A549 (cell line): Measurements from ENCODE around the gene MYH14. TPM values are rescaled to one million over a fixed set of nuclear protein-coding genes. Genes with fewer than 3 reads are reported as not detected.

Experiments
- ATAC-seq, 2 experiments: fragments of 200-7000 bp in 1 of 2; fragments of >200 bp in 1 of 2; cut with Nextera tagmentation in 1 of 2; cut with Tn5 transposase in 1 of 2; 3 replicates each; pipeline versions ENCODE4 v1.8.0 to v1.9.1; 2018 to 2020; ENCODE audit warnings: mild to moderate bottlenecking in 1 of 2, moderate library complexity in 1 of 2
- CTCF ChIA-PET: fragments of 300-600 bp; sonication (Branson Sonifier 250); formaldehyde crosslinking; extraction: SDS; loops from one replicate; lab custom pipeline; 2021; ENCODE audit warnings: antibody characterized with exemption, inconsistent platforms; lab: Yijun Ruan, JAX
- POLR2A ChIA-PET: fragments of 350-600 bp; formaldehyde crosslinking; extraction: SDS; loops from one replicate; lab custom pipeline; 2021; ENCODE audit warnings: antibody characterized with exemption, inconsistent platforms; lab: Yijun Ruan, JAX
- DNase-seq, 2 experiments: peaks; one replicate each; pipeline versions ENCODE4 v3.0.0 to v3.0.0-alpha.2; 2011 to 2016; ENCODE audit warnings: low read depth in 1 of 2, low spot score in 1 of 2
- FAIRE-seq: peaks from 2 replicates; lab custom pipeline; 2011; peaks lifted over from hg19 to GRCh38; lab: Jason Lieb, UNC
- H3K27ac ChIP-seq, 2 experiments: fragments of >200 bp; sonication (Bioruptor Twin); formaldehyde crosslinking; 3 replicates each; pipeline ENCODE4 v1.5.1; 2016 to 2017
- H3K4me1 ChIP-seq: fragments of >200 bp; sonication (Bioruptor Twin); formaldehyde crosslinking; 3 replicates; pipeline ENCODE4 v1.6.1; 2016
- H3K4me2 ChIP-seq: fragments of >200 bp; sonication (Bioruptor Twin); formaldehyde crosslinking; 3 replicates; pipeline ENCODE4 v1.6.1; 2016
- H3K4me3 ChIP-seq: fragments of >200 bp; sonication (Bioruptor Twin); formaldehyde crosslinking; 3 replicates; pipeline ENCODE4 v1.5.1; 2016
- H3K9me3 ChIP-seq: fragments of >200 bp; sonication (Bioruptor Twin); formaldehyde crosslinking; 3 replicates; pipeline ENCODE4 v1.6.1; 2016
- ATOH8 ChIP-seq: fragments of 250-450 bp; sonication (Bioruptor Pico); IDR thresholded peaks from 2 replicates; pipeline ENCODE4 v1.5.0; 2020; ENCODE audit warnings: low read depth, mild to moderate bottlenecking, moderate library complexity
- CBX2 ChIP-seq: fragments of 200-600 bp; sonication (generic); IDR thresholded peaks from 2 replicates; pipeline ENCODE4 v1.6.1; 2016; ENCODE audit warnings: low read depth, mild to moderate bottlenecking, borderline replicate concordance
- CBX8 ChIP-seq: fragments of 200-600 bp; sonication (generic); IDR thresholded peaks from 2 replicates; pipeline ENCODE4 v1.6.1; 2016
- EHF ChIP-seq: fragments of 250-450 bp; sonication (Bioruptor Pico); IDR thresholded peaks from 2 replicates; pipeline ENCODE4 v1.5.0; 2020; ENCODE audit warnings: mild to moderate bottlenecking
- ELK1 ChIP-seq: fragments of 150-350 bp; IDR thresholded peaks from 2 replicates; pipeline ENCODE4 v1.6.1; 2014; ENCODE audit warnings: low read depth, mild to moderate bottlenecking, low read length
- ESRRA ChIP-seq: fragments of 150-350 bp; IDR thresholded peaks from 2 replicates; pipeline ENCODE4 v1.6.1; 2014; ENCODE audit warnings: mild to moderate bottlenecking, low read length, borderline replicate concordance
- FOSB ChIP-seq: fragments of 250-450 bp; sonication (Bioruptor Pico); IDR thresholded peaks from 2 replicates; pipeline ENCODE4 v1.5.0; 2020; ENCODE audit warnings: mild to moderate bottlenecking, moderate library complexity
- FOSL2 ChIP-seq, 2 experiments: fragments of 450-650 bp in 1 of 2; fragments of >200 bp in 1 of 2; sonication (Bioruptor Twin) in 1 of 2; formaldehyde crosslinking; IDR thresholded peaks; 2 replicates each; pipeline versions ENCODE4 v1.5.0 to v1.6.1; 2016 to 2020; ENCODE audit warnings: mild to moderate bottlenecking in 1 of 2, moderate library complexity in 1 of 2
- HOXA7 ChIP-seq: fragments of 250-450 bp; sonication (Bioruptor Pico); IDR thresholded peaks from 2 replicates; pipeline ENCODE4 v1.5.0; 2020; ENCODE audit warnings: mild to moderate bottlenecking, moderate library complexity
- JUNB ChIP-seq: fragments of >200 bp; sonication (Bioruptor Twin); formaldehyde crosslinking; IDR thresholded peaks from 2 replicates; pipeline ENCODE4 v1.6.1; 2016
- MAFK ChIP-seq: fragments of 450-650 bp; IDR thresholded peaks from 2 replicates; pipeline ENCODE4 v1.6.1; 2014; ENCODE audit not compliant: partially characterized antibody
- MYC ChIP-seq: IDR thresholded peaks from 2 replicates; pipeline ENCODE4 v1.6.1; 2012; ENCODE audit warnings: mild to moderate bottlenecking, inconsistent platforms, low read length, improper control_type of control experiment, borderline replicate concordance
- PBX3 ChIP-seq: IDR thresholded peaks from 2 replicates; pipeline ENCODE4 v1.6.1; 2012
- POLR2AphosphoS2 ChIP-seq: conservative IDR thresholded peaks from 2 replicates; pipeline ENCODE4 v1.6.1; 2012; ENCODE audit warnings: low read length, improper control_type of control experiment, inconsistent platforms
- RARB ChIP-seq: fragments of 250-450 bp; sonication (Bioruptor Pico); IDR thresholded peaks from 2 replicates; pipeline ENCODE4 v1.8.0; 2021; ENCODE audit warnings: mild to moderate bottlenecking, moderate library complexity
- REST ChIP-seq: fragments of 200-600 bp; sonication (generic); IDR thresholded peaks from 2 replicates; pipeline ENCODE4 v1.6.1; 2016; ENCODE audit warnings: antibody characterized with exemption, mild to moderate bottlenecking, moderate library complexity
- SMC3 ChIP-seq: fragments of >200 bp; sonication (Bioruptor Twin); formaldehyde crosslinking; IDR thresholded peaks from 3 replicates; pipeline ENCODE4 v1.6.1; 2018; ENCODE audit warnings: inconsistent platforms
- ZNF302 ChIP-seq: fragments of 250-450 bp; sonication (Bioruptor Pico); IDR thresholded peaks from 2 replicates; pipeline ENCODE4 v1.9.0; 2021; ENCODE audit warnings: inconsistent platforms, mild to moderate bottlenecking, moderate library complexity
- ZSCAN20 ChIP-seq: fragments of 250-450 bp; sonication (Bioruptor Pico); IDR thresholded peaks from 2 replicates; pipeline ENCODE4 v1.8.0; 2022; ENCODE audit warnings: mild to moderate bottlenecking, moderate library complexity
- WGBS: methylation state at CpG from one replicate; pipeline ENCODE4 v1.1.6; 2017; ENCODE audit errors: missing lambda C conversion rate; 5-methylcytosine and 5-hydroxymethylcytosine counted together
- polyA plus RNA-seq, 4 experiments: library from polyadenylated mRNA; depleted of rRNA in 3 of 4; stranded (reverse); fragments of >200 nt; fragmentation: RNase III in 1 of 4; extraction: RNeasy Plus Mini Kit Qiagen cat#74134 plus additional on column Dnase treatment in 1 of 4; gene quantifications; 2 replicates in 3 of 4; 3 replicates in 1 of 4; pipeline ENCODE4 v1.2.3, GENCODE V29; 2011 to 2017

MYH14 gene
- polyA plus RNA-seq, 2 of the 4 experiments (the other 2 are of a cell fraction) = 4.0 to 7.0 TPM

GRCh38 chr19:50314724-50315708 is 111.6 kb downstream of the MYH14 start:
- TF ChIP-seq ESRRA (no peak), PBX3 (no peak), ZNF302 (no peak), RARB (CRISPR knock-in tag) (no peak), ZSCAN20 (CRISPR knock-in tag) (no peak), CBX2 (no peak), POLR2AphosphoS2 (no peak), MAFK (no peak), SMC3 (no peak), JUNB (no peak), CBX8 (no peak), REST (no peak), MYC (no peak), ATOH8 (CRISPR knock-in tag) (no peak), EHF (CRISPR knock-in tag) (no peak), FOSB (no peak), ELK1 (no peak), FOSL2 (IDR thresholded peaks at IDR 0.05) (no peak), FOSL2 (CRISPR knock-in tag; IDR thresholded peaks at IDR 0.05) (no peak), HOXA7 (CRISPR knock-in tag) (no peak)
- Histone ChIP-seq H3K4me2 (peak overlapping the region; percentile 82), H3K4me1 (peaks cover 23% of the 10 kb centered on the region), H3K27ac (peak overlapping the region; percentile 70 to 82; a peak in 4 of 6 replicates), H3K4me3 (peak overlapping the region; percentile 46), H3K9me3 (no peaks in the 10 kb centered on the region)
- CTCF ChIA-PET = interaction anchor here (0.6 to 3.3 kb wide), 13 partner anchors 10 to 167 kb away, joined by 3 to 15 read pairs (median 4); partner anchors contain the start of gene KCNC3
- WGBS = 3% methylated on average over 14 of the region's 40 CpGs
- POLR2A ChIA-PET = interaction anchor here (1.0 to 1.5 kb wide), 4 partner anchors 11 to 19 kb away, joined by 4 to 23 read pairs (median 6); partner anchors contain the start of gene KCNC3
- FAIRE-seq (peak; percentile 84), DNase-seq (no peak), ATAC-seq (no peak)
